OCI-LY3 (cell line): ENCODE data around the gene SPOCD1.
A peak's percentile ranks its signal among the peaks of the same experiment; 100 is the strongest.

Experiments used
- H2AFZ ChIP-seq: fragments of 200-600, 300-600 bp; shearing (Covaris generic); 2 replicates; pipeline ENCODE4 v1.6.0; 2014; ENCODE audit warnings: antibody characterized with exemption, low read depth, low read length
- H3K27ac ChIP-seq: fragments of 200-600, 300-600 bp; sonication (generic); 2 replicates; pipeline ENCODE4 v1.5.1; 2014; ENCODE audit warnings: mild to moderate bottlenecking, low read length, moderate library complexity, mixed read lengths
- H3K27me3 ChIP-seq: fragments of 200-600, 300-600 bp; sonication (generic); 2 replicates; pipeline ENCODE4 v1.6.1; 2014; ENCODE audit warnings: low read depth, low read length, mixed read lengths
- H3K36me3 ChIP-seq: fragments of 200-600, 300-600 bp; sonication (generic); replicated peaks from 2 replicates; pipeline ENCODE3; 2014; ENCODE audit warnings: low read depth, low read length, mixed read lengths
- H3K4me1 ChIP-seq: fragments of 300-600, 200-600 bp; sonication (generic); 2 replicates; pipeline ENCODE4 v1.6.1; 2014; ENCODE audit warnings: low read length, mixed read lengths
- H3K4me2 ChIP-seq: fragments of 200-600, 300-600 bp; sonication (generic); 2 replicates; pipeline ENCODE4 v1.6.1; 2014; ENCODE audit warnings: low read length, mixed read lengths
- H3K4me3 ChIP-seq: fragments of 300-600, 200-600 bp; sonication (generic); 2 replicates; pipeline ENCODE4 v1.5.1; 2014; ENCODE audit warnings: antibody characterized with exemption, mild to moderate bottlenecking, low read length, moderate library complexity
- H3K79me2 ChIP-seq: fragments of 300-600, 200-600 bp; shearing (Covaris generic); 2 replicates; pipeline ENCODE4 v1.6.1; 2014; ENCODE audit warnings: mild to moderate bottlenecking, low read length, mixed read lengths
- H3K9ac ChIP-seq: fragments of 300-600, 200-600 bp; shearing (Covaris generic); 2 replicates; pipeline ENCODE4 v1.6.0; 2014; ENCODE audit warnings: mild to moderate bottlenecking, low read length, moderate library complexity
- H3K9me3 ChIP-seq: fragments of 200-600, 300-600 bp; shearing (Covaris generic); 2 replicates; pipeline ENCODE4 v1.6.1; 2014; ENCODE audit warnings: low read length, mixed read lengths; ENCODE audit not compliant: insufficient read depth
- H4K20me1 ChIP-seq: fragments of 200-600, 300-600 bp; sonication (generic); 2 replicates; pipeline ENCODE4 v1.6.1; 2016; ENCODE audit warnings: low read length, mixed read lengths; ENCODE audit not compliant: insufficient read depth
- CTCF ChIP-seq: fragments of 200-600, 300-600 bp; sonication (generic); IDR thresholded peaks from 2 replicates; pipeline ENCODE4 v1.5.1; 2014; ENCODE audit warnings: antibody characterized with exemption, low read length, low read depth
- EZH2phosphoT487 ChIP-seq: fragments of 200-600 bp; shearing (Covaris generic); IDR thresholded peaks from 2 replicates; pipeline ENCODE4 v1.6.1; 2018; ENCODE audit warnings: antibody characterized with exemption, mixed run types, low read depth

Gene SPOCD1

GRCh38 chr1:31772669-31773248 is 43.1 kb downstream of the SPOCD1 start:
- no peaks in the 10 kb centered on the region for H3K36me3 ChIP-seq
- H3K27ac ChIP-seq = no peak overlapping the region
- no peaks in the 10 kb centered on the region for H3K79me2 ChIP-seq
- no peak overlapping the region for H3K9ac ChIP-seq
- peaks cover 24% of the 10 kb centered on the region for H3K4me1 ChIP-seq
- no peaks in the 10 kb centered on the region for H3K27me3 ChIP-seq
- H2AFZ ChIP-seq = no peak overlapping the region
- no peak overlapping the region for H3K4me2 ChIP-seq
- H3K4me3 ChIP-seq = no peak overlapping the region
- H4K20me1 ChIP-seq = no peaks in the 10 kb centered on the region
- no peaks in the 10 kb centered on the region for H3K9me3 ChIP-seq
- no peak for TF ChIP-seq EZH2phosphoT487
- TF ChIP-seq CTCF = no peak

GRCh38 chr1:31771891-31772668 is 43.7 kb downstream of the SPOCD1 start:
- H3K36me3 ChIP-seq = no peaks in the 10 kb centered on the region
- no peaks in the 10 kb centered on the region for H4K20me1 ChIP-seq
- no peak overlapping the region for H3K4me3 ChIP-seq
- no peak overlapping the region for H3K9ac ChIP-seq
- H3K27ac ChIP-seq = no peak overlapping the region
- TF ChIP-seq EZH2phosphoT487 = no peak
- no peak for TF ChIP-seq CTCF
- H3K4me1 ChIP-seq = peaks cover 24% of the 10 kb centered on the region
- no peaks in the 10 kb centered on the region for H3K79me2 ChIP-seq
- no peak overlapping the region for H2AFZ ChIP-seq
- no peaks in the 10 kb centered on the region for H3K27me3 ChIP-seq
- H3K4me2 ChIP-seq = no peak overlapping the region
- H3K9me3 ChIP-seq = no peaks in the 10 kb centered on the region

GRCh38 chr1:31769720-31770390 is 46.0 kb downstream of the SPOCD1 start:
- peak overlapping the region; percentile 46 for H3K27ac ChIP-seq

More at GRCh38 chr1:31769720-31770390, 46.0 kb downstream of the SPOCD1 start:
- Histone ChIP-seq H3K4me2 (peak overlapping the region; percentile 50), H3K9ac (peak overlapping the region; percentile 2; the same call in 1 of the 2 replicates), H3K36me3 (no peaks in the 10 kb centered on the region), H4K20me1 (no peaks in the 10 kb centered on the region), H3K4me1 (peaks cover 36% of the 10 kb centered on the region), H3K9me3 (no peaks in the 10 kb centered on the region), H3K4me3 (no peak overlapping the region), H2AFZ (no peak overlapping the region), H3K79me2 (no peaks in the 10 kb centered on the region), H3K27me3 (no peaks in the 10 kb centered on the region)
- TF ChIP-seq CTCF = no peak
- TF ChIP-seq EZH2phosphoT487 = no peak
